DOHH2 (cell line): Measurements from ENCODE around the gene TMEM260.

Source experiments
- CTCF ChIP-seq: fragments of 200-600 bp; sonication (generic); IDR thresholded peaks from one replicate; pipeline ENCODE4 v1.5.1; 2014; ENCODE audit warnings: antibody characterized with exemption, mild to moderate bottlenecking, low read depth, low read length; ENCODE audit not compliant: poor library complexity, severe bottlenecking
- EZH2phosphoT487 ChIP-seq: fragments of 200-600 bp; sonication (generic); IDR thresholded peaks from 2 replicates; pipeline ENCODE4 v1.6.1; 2017; ENCODE audit warnings: borderline replicate concordance, mild to moderate bottlenecking, antibody characterized with exemption, low read length, moderate library complexity, mixed read lengths

GRCh38 chr14:56579345-56580220, at the start of gene TMEM260:
- TF ChIP-seq CTCF (peak; percentile 80), EZH2phosphoT487 (no peak)
